ENCODE results near the gene SERINC1. TPM values are rescaled to one million over a fixed set of nuclear protein-coding genes. Genes with fewer than 3 reads are reported as not detected.

SERINC1 gene
- total RNA-seq, 1 experiment from 2014 or later = 82.9 TPM

GRCh38 chr6:122406187-122406586 is 65.4 kb downstream of the SERINC1 start:
- Histone ChIP-seq H3K36me3 (ENCODE audit: insufficient read depth, low read length, poor library complexity, severe bottlenecking) (no peaks in the 10 kb centered on the region), H3K27ac (ENCODE audit: low read depth, low read length, poor library complexity, severe bottlenecking) (peak overlapping the region; percentile 25), H3K9me3 (ENCODE audit: low read depth, low read length, poor library complexity, severe bottlenecking) (no peaks in the 10 kb centered on the region), H3K4me1 (ENCODE audit: insufficient read depth, low read length, poor library complexity, severe bottlenecking) (peaks cover 36% of the 10 kb centered on the region), H3K4me3 (ENCODE audit: low read depth, low read length, poor library complexity, severe bottlenecking) (no peak overlapping the region), H3K27me3 (replicated peaks; ENCODE audit: insufficient read depth, low read depth, low read length, poor library complexity) (no peaks in the 10 kb centered on the region)
- CTCF ChIA-PET = no interaction called here
- intact Hi-C loops (cut with micrococcal nuclease; ENCODE audit: unreplicated experiment) = loop anchor here (10.0 kb wide), 1 partner anchor 429 kb away; no protein-coding TSS in a partner anchor
- POLR2A ChIA-PET (ENCODE audit: low non-redundant PET) = no interaction called here
- no TSS peak for BruUV-seq (replicated peaks)
- no peak for DNase-seq (ENCODE audit: low spot score)
- TF ChIP-seq EZH2 (IDR thresholded peaks at IDR 0.05; ENCODE audit: borderline replicate concordance, low read depth, low read length, poor library complexity, severe bottlenecking) = no peak
- TF ChIP-seq, protein P1, sequence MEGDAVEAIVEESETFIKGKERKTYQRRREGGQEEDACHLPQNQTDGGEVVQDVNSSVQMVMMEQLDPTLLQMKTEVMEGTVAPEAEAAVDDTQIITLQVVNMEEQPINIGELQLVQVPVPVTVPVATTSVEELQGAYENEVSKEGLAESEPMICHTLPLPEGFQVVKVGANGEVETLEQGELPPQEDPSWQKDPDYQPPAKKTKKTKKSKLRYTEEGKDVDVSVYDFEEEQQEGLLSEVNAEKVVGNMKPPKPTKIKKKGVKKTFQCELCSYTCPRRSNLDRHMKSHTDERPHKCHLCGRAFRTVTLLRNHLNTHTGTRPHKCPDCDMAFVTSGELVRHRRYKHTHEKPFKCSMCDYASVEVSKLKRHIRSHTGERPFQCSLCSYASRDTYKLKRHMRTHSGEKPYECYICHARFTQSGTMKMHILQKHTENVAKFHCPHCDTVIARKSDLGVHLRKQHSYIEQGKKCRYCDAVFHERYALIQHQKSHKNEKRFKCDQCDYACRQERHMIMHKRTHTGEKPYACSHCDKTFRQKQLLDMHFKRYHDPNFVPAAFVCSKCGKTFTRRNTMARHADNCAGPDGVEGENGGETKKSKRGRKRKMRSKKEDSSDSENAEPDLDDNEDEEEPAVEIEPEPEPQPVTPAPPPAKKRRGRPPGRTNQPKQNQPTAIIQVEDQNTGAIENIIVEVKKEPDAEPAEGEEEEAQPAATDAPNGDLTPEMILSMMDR (conservative IDR thresholded peaks at IDR 0.05; ENCODE audit: low read depth, low read length) = no peak

DNA sequence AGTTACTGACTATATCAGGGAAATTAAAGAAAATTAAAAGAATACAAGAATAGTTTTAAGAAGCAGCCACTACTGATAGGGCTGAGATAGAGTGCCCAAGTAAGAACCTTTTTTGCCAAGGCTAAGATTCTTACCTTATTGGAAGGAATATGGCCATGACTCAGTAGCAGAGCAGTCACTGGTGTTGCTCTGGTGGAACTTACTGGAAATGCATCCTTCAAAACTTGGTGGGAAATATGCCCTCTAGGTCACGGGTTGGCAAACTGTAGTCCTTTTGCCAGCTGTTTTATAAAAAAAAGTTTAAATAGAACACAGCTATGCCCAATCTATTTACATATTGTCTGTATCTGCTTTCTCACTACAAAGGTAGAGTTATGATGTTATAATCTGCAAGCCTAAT is 66.2 kb downstream of the SERINC1 start:
- BruUV-seq (replicated peaks) = no TSS peak
- POLR2A ChIA-PET (ENCODE audit: low non-redundant PET) = no interaction called here
- peak overlapping the region; percentile 25 for H3K27ac ChIP-seq (ENCODE audit: low read depth, low read length, poor library complexity, severe bottlenecking)

DNA sequence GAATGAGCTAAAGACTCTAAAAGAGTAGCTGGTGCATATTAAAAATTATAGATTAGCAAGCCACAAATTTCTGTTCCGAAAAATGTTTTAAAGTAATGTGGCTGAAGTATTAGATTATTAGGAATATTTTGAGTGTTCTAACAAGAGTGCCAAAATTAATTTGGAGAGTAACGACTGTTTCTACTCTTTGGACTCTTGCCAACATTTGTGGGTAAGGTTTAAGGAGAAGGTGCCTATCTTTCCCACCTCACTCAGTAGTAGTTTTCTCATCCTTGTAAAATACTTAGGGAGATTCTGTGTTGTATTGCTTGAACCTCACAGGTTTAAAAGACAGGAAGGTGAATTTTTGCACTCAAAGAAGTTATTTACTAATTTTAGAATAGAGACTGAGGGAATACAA is 67.2 kb downstream of the SERINC1 start:
- Histone ChIP-seq H3K36me3 (ENCODE audit: insufficient read depth, low read length, poor library complexity, severe bottlenecking) (no peaks in the 10 kb centered on the region), H3K4me3 (ENCODE audit: low read depth, low read length, poor library complexity, severe bottlenecking) (no peak overlapping the region), H3K9me3 (ENCODE audit: low read depth, low read length, poor library complexity, severe bottlenecking) (no peaks in the 10 kb centered on the region), H3K4me1 (ENCODE audit: insufficient read depth, low read length, poor library complexity, severe bottlenecking) (peaks cover 30% of the 10 kb centered on the region), H3K27me3 (replicated peaks; ENCODE audit: insufficient read depth, low read depth, low read length, poor library complexity) (no peaks in the 10 kb centered on the region), H3K27ac (ENCODE audit: low read depth, low read length, poor library complexity, severe bottlenecking) (no peak overlapping the region)
- ChIA-PET POLR2A (ENCODE audit: low non-redundant PET) (no interaction called here), CTCF (no interaction called here)
- intact Hi-C loops (cut with micrococcal nuclease; ENCODE audit: unreplicated experiment) = loop anchor here (10.0 kb wide), 1 partner anchor 430 kb away; no protein-coding TSS in a partner anchor
- no peak for DNase-seq (ENCODE audit: low spot score)
- BruUV-seq (replicated peaks) = no TSS peak
- TF ChIP-seq, protein P1 (conservative IDR thresholded peaks at IDR 0.05; ENCODE audit: low read depth, low read length) = no peak
- TF ChIP-seq EZH2 (IDR thresholded peaks at IDR 0.05; ENCODE audit: borderline replicate concordance, low read depth, low read length, poor library complexity, severe bottlenecking) = no peak

More for the DNA sequence above, 66.2 kb downstream of the SERINC1 start:
- CTCF ChIA-PET = no interaction called here
- Histone ChIP-seq H3K9me3 (ENCODE audit: low read depth, low read length, poor library complexity, severe bottlenecking) (no peaks in the 10 kb centered on the region), H3K4me1 (ENCODE audit: insufficient read depth, low read length, poor library complexity, severe bottlenecking) (peaks cover 37% of the 10 kb centered on the region), H3K27me3 (replicated peaks; ENCODE audit: insufficient read depth, low read depth, low read length, poor library complexity) (no peaks in the 10 kb centered on the region), H3K4me3 (ENCODE audit: low read depth, low read length, poor library complexity, severe bottlenecking) (no peak overlapping the region), H3K36me3 (ENCODE audit: insufficient read depth, low read length, poor library complexity, severe bottlenecking) (no peaks in the 10 kb centered on the region)
- DNase-seq (ENCODE audit: low spot score) = peak; percentile 15
- intact Hi-C loops (cut with micrococcal nuclease; ENCODE audit: unreplicated experiment) = loop anchor here (10.0 kb wide), 1 partner anchor 429 kb away; no protein-coding TSS in a partner anchor
- TF ChIP-seq, protein P1 (conservative IDR thresholded peaks at IDR 0.05; ENCODE audit: low read depth, low read length) = no peak; the same call in 1 of the 2 replicates
- TF ChIP-seq EZH2 (IDR thresholded peaks at IDR 0.05; ENCODE audit: borderline replicate concordance, low read depth, low read length, poor library complexity, severe bottlenecking) = no peak
